ENCODE data around the gene AFF2. TPM values are rescaled to one million over a fixed set of nuclear protein-coding genes. Genes with fewer than 3 reads are reported as not detected.
A peak's percentile ranks its signal among the peaks of the same experiment; 100 is the strongest.

Gene AFF2
- total and polyA plus RNA-seq, 4 experiments from 2014 or later = 0.03 to 1.0 (median 0.90) TPM; not detected in 1

GRCh38 chrX:148513661-148514060 is 13.2 kb downstream of the AFF2 start:
- intact Hi-C loops (cut with micrococcal nuclease) = no loop called here
- Histone ChIP-seq H3K27me3 (ENCODE audit: insufficient read depth, low read length) (no peaks in the 10 kb centered on the region), H3K4me3 (ENCODE audit: low read length in 2 of 2) (no peak overlapping the region), H3K4me1 (ENCODE audit: insufficient read depth, low read length) (no peaks in the 10 kb centered on the region), H3K27ac (ENCODE audit: low read depth, low read length) (no peak overlapping the region), H3K9me3 (ENCODE audit: control insufficient read depth in 1 of 2, low read length in 2 of 2) (no peaks in the 10 kb centered on the region), H3K36me3 (ENCODE audit: insufficient read depth, low read length) (no peaks in the 10 kb centered on the region)
- Mint-ChIP-seq H3K4me3 (no peak overlapping the region), H3K4me1 (no peaks in the 10 kb centered on the region), H3K27me3 (no peaks in the 10 kb centered on the region), H3K9me3 (peaks cover 0 to 2% (median 0%) of the 10 kb centered on the region in 8 donors), H3K27ac (no peak overlapping the region), H3K36me3 (no peaks in the 10 kb centered on the region)
- no peak for DNase-seq
- CTCF ChIA-PET (ENCODE audit: partially characterized antibody) = no interaction called here
- POLR2A ChIA-PET (ENCODE audit: partially characterized antibody) = no interaction called here

DNA sequence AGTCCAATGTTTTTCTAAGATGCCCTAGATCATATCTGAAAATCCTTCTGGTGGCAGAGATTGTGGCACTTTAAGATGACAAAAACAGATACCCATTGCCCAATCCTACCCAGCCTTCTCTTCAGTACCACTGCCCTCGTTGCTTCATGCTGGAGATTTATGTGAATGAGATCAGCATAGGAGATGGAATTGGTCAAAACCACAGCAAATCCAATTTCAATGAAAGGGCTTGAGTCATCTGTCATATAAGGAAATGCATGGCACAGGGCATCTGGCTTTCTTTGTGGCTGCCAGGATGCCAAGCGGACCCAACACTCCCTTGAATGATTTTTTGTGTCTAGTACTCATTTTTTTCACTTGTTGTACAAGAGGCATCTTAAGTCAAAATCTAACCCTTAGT is 16.8 kb downstream of the AFF2 start:
- no peaks in the 10 kb centered on the region for H3K4me1 ChIP-seq (ENCODE audit: insufficient read depth, low read length)
- H3K27ac ChIP-seq (ENCODE audit: low read depth, low read length) = no peak overlapping the region
- Mint-ChIP-seq H3K4me1 (no peaks in the 10 kb centered on the region), H3K27me3 (no peaks in the 10 kb centered on the region), H3K9me3 (peaks cover 0 to 2% (median 0%) of the 10 kb centered on the region in 8 donors), H3K4me3 (no peak overlapping the region), H3K36me3 (no peaks in the 10 kb centered on the region), H3K27ac (no peak overlapping the region)
- no peaks in the 10 kb centered on the region for H3K27me3 ChIP-seq (ENCODE audit: insufficient read depth, low read length)
- DNase-seq = no peak
- ChIA-PET POLR2A (ENCODE audit: partially characterized antibody) (no interaction called here), CTCF (ENCODE audit: partially characterized antibody) (no interaction called here)
- no peaks in the 10 kb centered on the region for H3K36me3 ChIP-seq (ENCODE audit: insufficient read depth, low read length)
- intact Hi-C loops (cut with micrococcal nuclease) = no loop called here
- no peak overlapping the region for H3K4me3 ChIP-seq (ENCODE audit: low read length in 2 of 2)
- H3K9me3 ChIP-seq (ENCODE audit: control insufficient read depth in 1 of 2, low read length in 2 of 2) = no peaks in the 10 kb centered on the region

DNA sequence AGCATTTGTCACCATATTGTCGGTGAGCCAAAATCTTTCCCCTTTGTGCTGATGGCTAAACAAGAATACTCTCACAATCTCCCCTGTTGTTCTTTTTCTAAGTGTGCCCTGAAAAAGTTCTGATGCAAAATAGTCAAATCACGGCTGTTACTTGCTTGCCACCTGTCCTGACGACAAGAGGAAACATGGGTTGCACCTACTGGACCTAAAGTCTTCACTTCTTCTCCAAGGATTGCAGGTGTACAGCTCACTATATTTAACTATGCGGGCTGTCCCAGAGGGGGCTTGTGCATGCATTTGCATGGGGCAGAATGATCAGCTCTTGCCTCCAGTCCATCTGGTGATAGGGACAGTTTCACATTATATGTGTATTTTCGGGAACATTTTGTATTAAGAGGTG is 21.6 kb downstream of the AFF2 start:
- Histone ChIP-seq H3K4me1 (ENCODE audit: insufficient read depth, low read length) (no peaks in the 10 kb centered on the region), H3K4me3 (ENCODE audit: low read length in 2 of 2) (no peak overlapping the region), H3K36me3 (ENCODE audit: insufficient read depth, low read length) (no peaks in the 10 kb centered on the region), H3K27me3 (ENCODE audit: insufficient read depth, low read length) (no peaks in the 10 kb centered on the region), H3K9me3 (ENCODE audit: control insufficient read depth in 1 of 2, low read length in 2 of 2) (no peaks in the 10 kb centered on the region), H3K27ac (ENCODE audit: low read depth, low read length) (no peak overlapping the region)
- ChIA-PET POLR2A (ENCODE audit: partially characterized antibody) (no interaction called here), CTCF (ENCODE audit: partially characterized antibody) (no interaction called here)
- H3K9me3 Mint-ChIP-seq = no peaks in the 10 kb centered on the region
- intact Hi-C loops (cut with micrococcal nuclease) = no loop called here
- no peak for DNase-seq
- peaks cover 0 to 2% of the 10 kb centered on the region in 2 donors for H3K27me3 Mint-ChIP-seq
- H3K4me1 Mint-ChIP-seq = no peaks in the 10 kb centered on the region
- H3K36me3 Mint-ChIP-seq = no peaks in the 10 kb centered on the region
- no peak overlapping the region for H3K4me3 Mint-ChIP-seq
- H3K27ac Mint-ChIP-seq = no peak overlapping the region

GRCh38 chrX:148523303-148524080 is 23.1 kb downstream of the AFF2 start:
- Mint-ChIP-seq H3K4me3 (no peak overlapping the region), H3K27me3 (peaks cover 0 to 2% of the 10 kb centered on the region in 2 donors), H3K27ac (no peak overlapping the region), H3K36me3 (no peaks in the 10 kb centered on the region), H3K9me3 (no peaks in the 10 kb centered on the region), H3K4me1 (no peaks in the 10 kb centered on the region)
- ChIA-PET CTCF (ENCODE audit: partially characterized antibody) (no interaction called here), POLR2A (ENCODE audit: partially characterized antibody) (no interaction called here)
- Histone ChIP-seq H3K27me3 (ENCODE audit: insufficient read depth, low read length) (no peaks in the 10 kb centered on the region), H3K27ac (ENCODE audit: low read depth, low read length) (no peak overlapping the region), H3K4me1 (ENCODE audit: insufficient read depth, low read length) (no peaks in the 10 kb centered on the region), H3K36me3 (ENCODE audit: insufficient read depth, low read length) (no peaks in the 10 kb centered on the region), H3K4me3 (ENCODE audit: low read length in 2 of 2) (no peak overlapping the region), H3K9me3 (ENCODE audit: control insufficient read depth in 1 of 2, low read length in 2 of 2) (no peaks in the 10 kb centered on the region)
- no peak for DNase-seq
- intact Hi-C loops (cut with micrococcal nuclease) = no loop called here

GRCh38 chrX:148530464-148531077 is 30.2 kb downstream of the AFF2 start:
- no peaks in the 10 kb centered on the region for H3K9me3 ChIP-seq (ENCODE audit: control insufficient read depth in 1 of 2, low read length in 2 of 2)
- no peaks in the 10 kb centered on the region for H3K9me3 Mint-ChIP-seq
- H3K4me3 Mint-ChIP-seq = no peak overlapping the region
- no peak overlapping the region for H3K4me3 ChIP-seq (ENCODE audit: low read length in 2 of 2)
- no peaks in the 10 kb centered on the region for H3K27me3 ChIP-seq (ENCODE audit: insufficient read depth, low read length)
- peaks cover 0 to 1% of the 10 kb centered on the region in 2 donors for H3K27me3 Mint-ChIP-seq
- H3K27ac ChIP-seq (ENCODE audit: low read depth, low read length) = no peak overlapping the region
- no peaks in the 10 kb centered on the region for H3K4me1 Mint-ChIP-seq
- H3K4me1 ChIP-seq (ENCODE audit: insufficient read depth, low read length) = no peaks in the 10 kb centered on the region
- no peaks in the 10 kb centered on the region for H3K36me3 ChIP-seq (ENCODE audit: insufficient read depth, low read length)
- ChIA-PET CTCF (ENCODE audit: partially characterized antibody) (interaction anchor here (0.9 to 1.9 kb wide), 5 partner anchors 8 to 396 kb away, joined by 3 to 8 read pairs (median 4); no protein-coding TSS in a partner anchor), POLR2A (ENCODE audit: partially characterized antibody) (no interaction called here)
- peak in 2 of 5 donors; percentile 3 to 14 for DNase-seq
- intact Hi-C loops (cut with micrococcal nuclease) = no loop called here
- no peaks in the 10 kb centered on the region for H3K36me3 Mint-ChIP-seq
- H3K27ac Mint-ChIP-seq = no peak overlapping the region

- H3K27me3 Mint-ChIP-seq = peaks cover 1 to 3% of the 10 kb centered on the region in 2 donors
- POLR2A ChIA-PET (ENCODE audit: partially characterized antibody) = no interaction called here
- Histone ChIP-seq H3K4me3 (ENCODE audit: low read length in 2 of 2) (no peak overlapping the region), H3K9me3 (ENCODE audit: control insufficient read depth in 1 of 2, low read length in 2 of 2) (no peaks in the 10 kb centered on the region), H3K36me3 (ENCODE audit: insufficient read depth, low read length) (no peaks in the 10 kb centered on the region), H3K27me3 (ENCODE audit: insufficient read depth, low read length) (no peaks in the 10 kb centered on the region), H3K27ac (ENCODE audit: low read depth, low read length) (no peak overlapping the region), H3K4me1 (ENCODE audit: insufficient read depth, low read length) (no peaks in the 10 kb centered on the region)
- intact Hi-C loops (cut with micrococcal nuclease) = no loop called here
- H3K4me3 Mint-ChIP-seq = no peak overlapping the region
- no peaks in the 10 kb centered on the region for H3K36me3 Mint-ChIP-seq
- no peaks in the 10 kb centered on the region for H3K4me1 Mint-ChIP-seq
- CTCF ChIA-PET (ENCODE audit: partially characterized antibody) = interaction anchor here (1.8 kb wide), 1 partner anchor 9 kb away, joined by 4 read pairs; no protein-coding TSS in a partner anchor
- DNase-seq = no peak
- H3K9me3 Mint-ChIP-seq = no peaks in the 10 kb centered on the region
- no peak overlapping the region for H3K27ac Mint-ChIP-seq
Measured at GRCh38 chrX:148534291-148534690, 33.9 kb downstream of the AFF2 start.

DNA sequence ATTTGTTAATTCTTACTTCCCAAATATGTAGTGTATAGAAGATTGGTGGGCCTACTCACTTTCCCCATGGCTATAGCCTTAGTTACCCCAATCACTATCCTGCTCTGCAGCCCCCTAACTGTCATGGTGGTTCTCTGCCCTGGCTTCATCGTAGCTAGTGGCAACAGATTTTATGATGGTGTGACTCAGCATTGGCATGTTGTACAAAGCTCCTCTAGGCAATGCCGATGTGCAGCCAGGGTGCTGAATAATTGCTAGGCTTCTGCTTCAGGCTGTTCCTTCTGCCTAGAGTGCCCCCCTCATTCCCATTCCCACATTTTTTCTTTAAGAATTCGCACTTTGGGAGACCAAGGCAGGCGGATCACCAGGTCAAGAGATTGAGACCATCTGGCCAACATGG is 35.2 kb downstream of the AFF2 start:
- H3K27ac ChIP-seq (ENCODE audit: low read depth, low read length) = no peak overlapping the region
- Mint-ChIP-seq H3K9me3 (no peaks in the 10 kb centered on the region), H3K4me3 (no peak overlapping the region), H3K27ac (no peak overlapping the region), H3K36me3 (no peaks in the 10 kb centered on the region), H3K27me3 (peaks cover 0 to 3% of the 10 kb centered on the region in 2 donors), H3K4me1 (no peaks in the 10 kb centered on the region)
- H3K9me3 ChIP-seq (ENCODE audit: control insufficient read depth in 1 of 2, low read length in 2 of 2) = no peaks in the 10 kb centered on the region
- H3K4me3 ChIP-seq (ENCODE audit: low read length in 2 of 2) = no peak overlapping the region
- intact Hi-C loops (cut with micrococcal nuclease) = no loop called here
- ChIA-PET POLR2A (ENCODE audit: partially characterized antibody) (no interaction called here), CTCF (ENCODE audit: partially characterized antibody) (no interaction called here)
- DNase-seq = no peak
- H3K27me3 ChIP-seq (ENCODE audit: insufficient read depth, low read length) = no peaks in the 10 kb centered on the region
- H3K36me3 ChIP-seq (ENCODE audit: insufficient read depth, low read length) = no peaks in the 10 kb centered on the region
- H3K4me1 ChIP-seq (ENCODE audit: insufficient read depth, low read length) = no peaks in the 10 kb centered on the region

Measured in CD4-positive, alpha-beta memory T cell (primary cell).